GM13977 (cell line): ENCODE measurements around the gene MISP3.

Experiments used
- DNase-seq: peaks from one replicate; pipeline ENCODE4 v3.0.0; 2012; ENCODE audit warnings: low spot score
- in situ Hi-C: fragments of 300-500 bp; cut with MboI; formaldehyde crosslinking; loops from one replicate; pipeline ENCODE4 v1.12.0; 2022; ENCODE audit warnings: low sequenced_read_pairs, low pct_unique_long_range_greater_than_20kb, mixed read lengths, inconsistent platforms; ENCODE audit not compliant: unreplicated experiment
- TF ChIP-seq, protein P1 (sequence below): IDR thresholded peaks from 2 replicates; pipeline ENCODE4 v1.5.1; 2012; ENCODE audit warnings: mild to moderate bottlenecking, control low read depth; ENCODE audit not compliant: insufficient read depth; ENCODE audit errors: extremely low read depth, missing control alignments

The MISP3 gene

DNA sequence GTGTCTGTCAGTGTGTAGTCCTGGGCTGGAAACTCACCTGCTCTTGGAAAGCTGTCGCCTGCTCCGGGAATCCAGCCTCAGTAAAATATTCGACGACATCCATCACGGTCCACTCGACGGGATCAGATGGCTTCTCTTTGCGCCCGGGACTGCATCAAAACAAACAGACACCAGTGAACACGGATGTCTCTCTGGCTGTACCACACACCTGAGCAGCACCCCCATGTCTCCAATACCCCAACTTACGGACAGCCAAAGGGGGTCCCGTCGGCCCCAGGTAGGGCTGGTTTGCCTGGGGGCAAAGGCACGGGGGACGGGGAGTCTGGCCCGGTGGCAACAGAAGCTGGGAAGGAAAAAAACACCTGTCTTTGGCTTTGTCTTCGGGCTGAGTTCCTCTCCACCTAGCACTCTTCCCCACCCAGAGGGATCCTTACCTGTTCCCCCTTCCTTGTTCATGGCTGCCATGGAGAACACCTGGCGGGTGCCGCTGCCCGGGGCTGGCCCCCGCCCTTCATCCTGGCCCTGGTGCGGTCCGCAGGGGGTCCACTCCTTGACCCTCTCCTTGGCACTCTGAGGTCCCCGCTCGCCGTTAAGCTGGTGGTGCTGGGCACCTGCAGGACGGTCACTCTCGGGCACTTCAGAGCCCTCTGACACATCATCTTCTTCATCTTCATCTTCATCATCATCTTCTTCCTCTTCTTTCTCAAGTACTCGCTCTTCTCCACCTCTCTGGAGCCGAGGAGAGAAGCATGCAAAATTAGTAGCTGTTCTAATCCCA is 16.2 kb downstream of the MISP3 start:
- TF ChIP-seq, protein P1, sequence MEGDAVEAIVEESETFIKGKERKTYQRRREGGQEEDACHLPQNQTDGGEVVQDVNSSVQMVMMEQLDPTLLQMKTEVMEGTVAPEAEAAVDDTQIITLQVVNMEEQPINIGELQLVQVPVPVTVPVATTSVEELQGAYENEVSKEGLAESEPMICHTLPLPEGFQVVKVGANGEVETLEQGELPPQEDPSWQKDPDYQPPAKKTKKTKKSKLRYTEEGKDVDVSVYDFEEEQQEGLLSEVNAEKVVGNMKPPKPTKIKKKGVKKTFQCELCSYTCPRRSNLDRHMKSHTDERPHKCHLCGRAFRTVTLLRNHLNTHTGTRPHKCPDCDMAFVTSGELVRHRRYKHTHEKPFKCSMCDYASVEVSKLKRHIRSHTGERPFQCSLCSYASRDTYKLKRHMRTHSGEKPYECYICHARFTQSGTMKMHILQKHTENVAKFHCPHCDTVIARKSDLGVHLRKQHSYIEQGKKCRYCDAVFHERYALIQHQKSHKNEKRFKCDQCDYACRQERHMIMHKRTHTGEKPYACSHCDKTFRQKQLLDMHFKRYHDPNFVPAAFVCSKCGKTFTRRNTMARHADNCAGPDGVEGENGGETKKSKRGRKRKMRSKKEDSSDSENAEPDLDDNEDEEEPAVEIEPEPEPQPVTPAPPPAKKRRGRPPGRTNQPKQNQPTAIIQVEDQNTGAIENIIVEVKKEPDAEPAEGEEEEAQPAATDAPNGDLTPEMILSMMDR = no peak
- in situ Hi-C loops = no loop called here

DNA sequence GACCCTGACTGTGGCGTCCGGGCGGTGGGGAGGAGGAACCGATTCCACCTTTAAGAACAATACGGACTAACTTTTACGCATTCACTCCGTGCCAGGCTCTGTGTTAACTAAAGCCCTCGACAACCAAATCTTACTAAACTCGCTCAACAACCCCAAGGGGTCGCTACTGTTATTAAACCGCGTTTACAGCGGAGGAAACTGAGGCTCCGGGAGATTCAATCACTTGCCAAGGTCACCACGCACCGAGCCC is 16.8 kb downstream of the MISP3 start:
- TF ChIP-seq, protein P1 = no peak
- DNase-seq = peak; percentile 33
- in situ Hi-C loops = no loop called here

More for the DNA sequence above, 16.2 kb downstream of the MISP3 start:
- DNase-seq = no peak

DNA sequence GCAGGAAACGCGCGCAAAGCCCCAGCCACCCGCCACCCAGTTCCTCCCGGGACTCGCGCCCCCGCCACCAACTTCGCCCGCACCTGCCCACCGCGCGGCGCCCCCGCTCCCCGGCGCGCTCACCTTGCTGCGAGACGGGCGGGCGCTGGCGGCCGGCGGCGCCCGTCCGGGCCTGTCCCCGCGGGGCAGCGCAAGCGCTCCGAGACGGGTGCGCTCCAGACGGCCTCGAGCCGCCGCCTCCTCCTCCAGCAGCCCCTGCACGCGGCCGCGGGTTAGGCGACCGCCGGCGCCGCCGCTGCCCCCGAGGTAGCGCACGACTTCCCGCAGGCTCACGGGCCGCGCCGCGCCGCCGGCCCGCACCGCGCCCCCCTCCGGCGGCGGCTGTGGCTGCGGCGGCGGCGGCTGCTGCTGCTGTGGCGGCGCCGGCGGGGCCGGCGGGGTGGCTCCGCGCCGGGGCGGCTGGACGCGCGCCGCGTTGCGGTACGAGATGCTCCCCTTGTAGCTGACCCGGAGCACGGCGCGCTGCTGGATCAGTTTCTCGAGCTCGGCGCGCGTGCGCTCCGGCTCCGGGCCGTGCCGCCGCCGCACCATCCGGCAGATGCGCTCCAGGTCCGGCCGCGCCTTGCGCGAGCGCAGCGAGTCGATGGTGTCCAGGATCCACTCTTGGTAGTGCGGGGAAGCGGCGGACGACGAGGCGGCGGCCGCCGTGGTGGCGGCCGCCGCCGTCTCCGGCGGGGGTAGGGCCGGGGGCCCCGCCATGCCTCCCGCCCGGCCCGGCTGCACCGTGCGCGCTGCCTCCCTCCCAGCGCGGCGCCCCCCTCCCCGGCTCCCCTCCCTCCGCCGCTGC is 17.3 kb downstream of the MISP3 start:
- peak; percentile 73 for DNase-seq

DNA sequence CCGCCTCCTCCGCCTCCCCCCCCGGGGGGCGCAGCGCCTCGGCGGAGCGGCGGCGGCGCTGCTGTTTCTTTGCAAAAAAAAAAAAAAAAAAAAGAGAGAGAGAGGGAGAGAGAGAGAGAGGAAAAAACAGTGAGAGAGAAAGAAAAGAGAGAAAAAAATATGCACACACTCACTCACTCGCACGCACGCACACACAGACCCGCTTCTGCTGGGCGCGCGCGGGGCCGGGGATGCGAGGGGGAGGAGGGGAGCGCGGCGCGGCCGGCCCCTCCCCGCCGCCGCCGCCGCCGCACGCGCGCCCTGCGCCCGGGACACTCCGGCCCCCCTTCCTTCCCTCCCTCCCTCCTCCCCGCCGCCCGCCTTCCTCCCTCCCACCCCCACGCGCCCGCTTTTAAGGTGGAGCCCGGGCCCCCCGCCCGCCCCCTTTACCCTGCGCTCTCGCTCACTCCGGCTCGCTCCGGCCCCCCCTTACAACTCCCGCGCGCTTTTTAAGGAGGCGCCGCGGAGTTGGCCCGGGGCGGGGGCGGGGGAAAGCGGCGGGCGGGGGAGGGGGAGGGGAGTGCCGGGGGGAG is 18.0 kb downstream of the MISP3 start, which contains the start of gene SAMD1:
Gene SAMD1, minus strand, starts transcription at position 243 of the 572 bp plus-strand sequence.
- in situ Hi-C loops = no loop called here
- peak; percentile 94 for DNase-seq
- TF ChIP-seq, protein P1 = no peak

More for the DNA sequence above, 17.3 kb downstream of the MISP3 start:
- TF ChIP-seq, protein P1 = peak; percentile 42
- in situ Hi-C loops = no loop called here

DNA sequence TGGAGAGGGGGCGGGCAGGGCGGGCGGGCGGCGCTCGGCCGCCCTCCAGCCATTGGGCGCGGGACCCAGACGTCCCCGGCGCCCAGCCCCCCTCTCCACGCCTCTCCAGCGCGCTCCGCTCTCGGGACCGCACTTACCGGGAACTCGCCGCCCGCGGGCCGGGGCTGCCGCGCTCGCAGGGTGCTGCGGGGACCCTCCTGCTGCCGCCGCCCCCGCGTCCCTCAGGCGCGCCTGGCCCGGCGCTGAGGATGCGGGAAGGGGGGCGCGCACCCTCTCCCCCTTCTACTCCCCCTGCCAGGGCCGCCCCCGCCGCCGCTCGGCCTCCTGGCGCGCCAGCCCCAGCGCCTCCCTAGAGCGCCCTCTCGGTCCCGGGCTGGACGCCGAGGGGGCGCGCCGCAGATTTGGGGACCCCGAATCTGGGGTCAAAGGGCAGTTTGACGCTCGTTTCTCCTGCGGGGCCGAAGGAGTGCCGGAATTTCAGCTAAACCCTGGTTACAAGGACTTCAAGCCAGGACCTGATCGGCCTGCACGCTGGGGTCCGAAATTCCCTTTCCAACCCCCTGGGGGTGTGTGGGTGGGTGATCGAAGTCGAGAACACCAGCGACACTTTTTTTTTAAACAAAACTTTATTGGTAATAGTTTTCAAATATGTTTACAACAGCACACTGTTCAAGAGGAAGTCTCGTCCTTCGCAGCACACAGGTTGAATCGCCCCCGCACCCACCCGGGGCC is 18.7 kb downstream of the MISP3 start:
- peak; percentile 97 for DNase-seq
- TF ChIP-seq, protein P1 = peak; percentile 34
- in situ Hi-C loops = no loop called here
